Hematopoietic multipotent progenitor cell treated with erythropoietin and hydrocortisone succinate and interleukin-3 and kit ligand, for 6 days (in vitro differentiated cells): Measurements from ENCODE around the gene WDR45B.
A peak's percentile ranks its signal among the peaks of the same experiment; 100 is the strongest.

Source experiments
- DNase-seq: peaks from one replicate; pipeline ENCODE4 v3.0.0-alpha.2; 2015

Gene WDR45B

DNA sequence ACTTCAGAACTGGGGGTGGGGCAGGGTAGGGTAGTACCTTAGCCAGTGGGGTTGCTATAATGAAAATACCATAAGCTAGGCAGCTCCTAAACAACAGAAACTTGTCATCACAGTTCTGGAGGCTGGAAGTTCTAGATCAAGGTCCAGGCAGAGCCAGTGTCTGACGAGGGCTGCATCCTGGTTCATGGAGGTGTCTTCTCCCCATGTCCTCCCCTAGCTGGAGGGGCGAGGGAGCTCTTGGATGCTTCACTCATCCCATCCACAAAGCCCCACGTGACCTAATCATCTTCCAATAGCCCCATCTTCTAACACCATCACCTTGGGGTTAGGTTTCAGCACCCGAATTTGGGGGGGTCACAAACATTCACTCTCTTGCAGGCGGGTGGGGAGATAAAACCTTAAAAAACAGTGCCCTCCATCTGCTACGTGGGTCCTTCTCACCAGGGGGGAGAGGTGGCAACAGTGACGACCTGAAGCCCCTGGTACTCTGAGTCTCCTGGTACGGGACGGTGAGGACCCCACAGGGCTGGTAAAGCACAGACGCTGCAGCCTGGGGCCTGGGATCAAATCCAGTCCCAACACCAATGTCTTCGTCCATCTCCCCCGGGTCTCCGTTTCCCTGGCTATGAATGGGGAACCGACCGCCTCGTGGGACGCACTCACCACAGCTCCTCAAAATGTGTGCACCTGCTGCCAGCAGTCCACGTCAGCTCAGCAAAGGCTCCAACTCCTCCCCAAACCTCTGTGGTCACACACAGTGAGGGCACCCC, 27.4 kb upstream of the WDR45B start:
- DNase-seq = no peak

GRCh38 chr17:82674656-82675475, 26.6 kb upstream of the WDR45B start:
- DNase-seq = no peak

- DNase-seq = no peak
Measured at GRCh38 chr17:82670661-82671450, 22.6 kb upstream of the WDR45B start.

DNA sequence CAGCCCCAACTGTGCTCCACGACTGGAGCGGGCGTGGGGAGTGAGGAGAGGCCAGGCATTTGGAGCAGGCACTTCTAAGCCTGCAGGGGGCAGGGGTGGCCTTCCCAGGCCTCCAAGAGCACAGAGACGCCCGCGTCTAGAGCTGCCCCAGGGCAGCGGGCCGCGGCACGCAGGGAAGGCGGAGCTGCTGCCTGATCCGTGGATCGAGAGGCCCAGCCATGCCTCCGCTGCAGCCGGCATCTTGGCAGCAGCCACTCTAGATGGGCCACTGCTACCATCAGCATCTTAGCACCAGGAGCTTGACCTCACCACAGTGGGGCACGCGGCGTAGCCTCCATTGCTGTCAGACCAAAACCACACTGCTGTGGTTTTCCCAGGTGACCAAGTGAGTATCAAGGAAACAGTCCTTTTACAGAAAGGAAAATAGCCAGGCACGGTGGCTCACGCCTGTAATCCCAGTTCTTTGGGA, 20.4 kb upstream of the WDR45B start:
- DNase-seq = peak; percentile 92

GRCh38 chr17:82668024-82668630, 19.9 kb upstream of the WDR45B start:
- DNase-seq = no peak

DNA sequence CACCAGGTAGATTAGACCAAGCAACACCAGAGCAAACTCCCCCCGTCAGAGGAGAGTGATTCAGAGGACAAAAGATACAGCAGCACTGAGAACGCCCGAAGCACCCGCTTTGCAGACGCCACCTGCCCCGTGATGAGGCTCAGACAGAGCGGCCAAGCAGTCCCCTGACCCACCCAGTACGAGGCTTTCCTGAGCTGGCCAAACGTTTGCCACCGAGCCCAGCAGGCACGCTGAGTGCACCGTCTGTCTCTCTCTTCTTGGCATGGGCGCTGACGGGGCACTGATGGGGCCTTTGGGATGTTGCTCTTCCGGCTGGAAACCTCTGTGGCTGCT, 19.4 kb upstream of the WDR45B start:
- no peak for DNase-seq

- DNase-seq = no peak
Measured at GRCh38 chr17:82666931-82667667, 18.9 kb upstream of the WDR45B start.

GRCh38 chr17:82665891-82666290, 17.6 kb upstream of the WDR45B start:
- DNase-seq = no peak

DNA sequence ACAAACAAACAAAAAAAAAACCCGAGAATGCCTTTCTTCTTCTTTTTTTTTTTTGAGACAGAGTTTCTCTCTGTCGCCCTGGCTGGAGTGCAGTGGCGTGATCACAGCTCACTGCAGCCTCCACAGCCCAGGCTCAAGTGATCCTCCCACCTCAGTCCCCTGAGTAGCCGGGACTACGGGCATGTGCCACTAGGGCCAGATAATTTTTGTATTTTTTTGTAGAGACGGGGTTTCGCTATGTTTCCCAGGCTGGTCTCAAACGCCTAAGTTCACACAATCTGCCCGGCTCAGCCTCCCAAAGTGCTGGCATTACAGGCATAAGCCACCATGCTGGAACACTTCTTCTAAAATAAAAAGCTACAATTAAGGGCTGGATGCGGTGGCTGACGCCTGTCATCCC, 17.0 kb upstream of the WDR45B start:
- DNase-seq = no peak

GRCh38 chr17:82664701-82665182, 16.5 kb upstream of the WDR45B start:
- no peak for DNase-seq

DNA sequence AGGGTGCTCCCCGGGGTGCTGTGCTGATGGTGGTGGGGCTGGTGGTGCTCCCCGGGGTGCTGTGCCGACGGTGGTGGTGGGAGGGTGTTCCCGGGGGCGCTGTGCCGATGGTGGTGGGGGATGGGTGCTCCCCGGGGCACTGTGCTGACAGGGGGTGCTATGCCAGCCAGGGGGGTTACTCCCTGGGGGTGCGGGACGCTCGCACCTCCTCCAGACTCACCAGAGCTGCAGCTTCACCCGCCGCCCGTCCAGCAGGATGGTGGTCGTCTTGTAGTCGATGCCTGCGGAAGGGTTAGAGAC, 16.0 kb upstream of the WDR45B start:
- DNase-seq = no peak

GRCh38 chr17:82663381-82664275, 15.4 kb upstream of the WDR45B start:
- DNase-seq = no peak

DNA sequence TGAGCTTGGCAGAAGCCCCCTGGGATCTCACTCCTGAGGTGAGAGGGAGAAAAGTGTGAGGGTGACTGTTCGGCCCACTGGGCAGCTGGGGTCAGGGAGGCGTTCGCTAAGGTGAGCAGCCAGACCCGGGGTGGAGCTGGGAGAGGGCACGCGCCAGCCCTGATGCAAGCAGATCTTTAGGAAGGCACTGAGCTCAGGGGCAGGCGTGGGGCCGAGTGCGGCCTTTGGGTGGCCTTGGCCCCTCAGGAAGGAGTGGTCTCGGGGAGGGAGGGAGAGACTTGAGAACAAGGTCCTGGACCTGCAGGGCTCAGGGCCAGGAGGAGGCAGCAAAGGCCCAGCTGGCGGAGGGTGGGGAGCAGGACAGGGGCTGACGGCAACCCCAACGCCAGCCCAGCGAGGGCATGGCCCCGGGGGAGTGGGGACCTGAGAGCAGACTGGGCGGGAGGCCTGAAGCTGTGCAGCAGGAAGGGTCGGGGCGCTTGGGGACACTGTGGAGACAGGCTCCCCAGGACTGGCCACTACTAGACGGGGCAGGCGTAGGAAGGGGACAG, 14.5 kb upstream of the WDR45B start:
- no peak for DNase-seq

DNA sequence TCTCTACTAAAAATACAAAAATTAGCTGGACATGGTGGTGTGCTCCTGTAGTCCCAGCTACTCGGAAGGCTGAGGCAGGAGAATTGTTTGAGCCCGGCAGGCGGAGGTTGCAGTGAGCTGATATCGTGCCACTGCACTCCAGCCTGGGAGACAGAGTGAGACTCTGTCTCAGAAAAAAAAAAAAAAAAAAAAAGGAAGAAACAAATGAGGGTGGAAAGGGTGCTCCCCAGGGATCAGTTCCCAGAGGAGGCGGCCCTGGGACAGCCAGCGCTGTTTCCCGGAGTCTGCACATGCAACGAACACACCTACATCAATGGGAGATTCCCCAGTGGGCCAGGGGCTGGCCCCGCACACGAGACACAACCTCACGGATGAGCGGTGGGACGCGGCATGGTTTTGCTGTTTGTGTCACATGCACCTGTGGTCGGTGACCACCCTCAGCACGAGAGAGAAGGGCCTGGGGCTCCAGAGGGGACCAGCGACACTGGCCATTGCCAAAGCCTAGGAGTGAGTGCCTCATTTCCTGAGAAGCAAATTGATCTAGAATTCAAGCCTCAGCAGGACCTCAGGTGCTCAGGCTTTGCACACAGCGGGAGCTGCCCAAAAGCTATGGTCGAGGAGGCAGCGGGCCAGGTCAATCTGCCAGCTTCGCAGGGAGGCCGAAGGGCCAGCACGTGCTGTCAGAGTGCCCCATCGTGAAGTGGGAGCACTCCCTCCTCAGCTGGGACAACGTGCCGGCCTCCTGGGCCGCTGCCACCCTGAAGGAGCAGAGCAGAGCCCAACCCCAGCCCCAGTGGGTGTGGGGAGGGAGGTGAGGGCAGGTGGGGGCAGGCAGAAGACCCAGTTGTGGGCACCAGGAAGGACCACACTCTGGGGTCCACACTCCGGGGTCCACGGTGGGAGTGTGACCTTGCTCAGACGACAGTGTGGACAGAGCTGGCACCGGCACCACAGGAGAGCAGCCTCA, 13.8 kb upstream of the WDR45B start:
- DNase-seq = no peak

- no peak for DNase-seq
Measured at GRCh38 chr17:82659886-82660285, 11.6 kb upstream of the WDR45B start.

DNA sequence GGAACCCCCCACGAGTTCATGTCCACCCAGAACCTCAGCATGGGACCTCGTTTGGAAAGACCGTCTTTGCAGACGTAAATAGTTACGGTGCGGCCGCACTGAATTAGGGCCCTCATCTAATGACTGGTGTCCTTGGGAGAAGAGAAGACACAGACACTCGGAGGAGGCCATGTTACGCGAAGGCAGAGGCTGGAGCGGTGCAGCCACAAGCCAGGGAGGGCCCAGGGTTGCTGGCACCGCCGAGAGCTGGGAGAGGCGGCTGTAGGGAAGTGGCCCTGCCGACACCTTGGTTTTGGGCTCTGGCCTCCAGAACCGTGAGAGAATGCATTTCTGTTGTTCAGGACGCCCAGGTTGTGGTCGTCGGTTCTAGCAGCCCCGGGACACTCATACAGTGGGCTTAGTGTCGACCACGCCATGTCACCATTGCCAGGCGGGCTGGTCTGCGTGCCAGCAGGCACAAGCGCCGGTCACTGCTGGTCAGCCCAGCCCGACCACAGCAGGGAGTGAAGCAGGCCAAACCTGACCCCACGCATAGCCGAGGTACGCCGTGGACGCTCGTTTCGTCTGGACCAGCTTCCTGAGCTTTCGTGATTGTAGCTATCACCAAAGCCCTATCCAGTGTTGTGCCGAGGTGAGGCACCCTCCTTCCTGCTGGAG, 10.7 kb upstream of the WDR45B start:
- no peak for DNase-seq

GRCh38 chr17:82658331-82658730, 10.1 kb upstream of the WDR45B start:
- DNase-seq = no peak

GRCh38 chr17:82657926-82658325, 9.7 kb upstream of the WDR45B start:
- DNase-seq = no peak

DNA sequence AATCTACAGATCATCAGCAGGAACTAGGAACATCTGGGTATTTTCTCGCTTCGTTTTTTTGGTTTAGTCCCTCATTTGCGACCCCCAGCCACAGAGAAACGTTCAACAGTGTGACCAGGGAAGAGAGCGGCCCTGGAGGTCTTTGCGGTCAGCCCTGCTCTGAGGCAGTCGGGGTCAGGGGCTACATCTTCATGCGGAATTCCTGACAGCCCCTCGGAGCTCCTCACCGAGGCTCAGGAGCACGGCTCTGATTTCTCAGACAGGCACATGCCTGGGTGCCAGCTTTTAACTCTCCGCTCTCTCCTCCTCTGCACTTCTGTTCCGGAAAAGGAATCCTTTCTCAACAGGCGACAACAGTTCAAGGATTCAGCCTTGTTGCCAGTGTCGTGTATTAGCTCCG, 8.0 kb upstream of the WDR45B start:
- DNase-seq = no peak
